Esophagus muscularis mucosa (tissue), 3 donors: ENCODE results near the gene THSD7A.

Source experiments
- POLR2A ChIP-seq: fragments of 450-650 bp; IDR thresholded peaks from one replicate; pipeline ENCODE4 v1.6.1; 2017; ENCODE audit warnings: antibody characterized with exemption, moderate library complexity, mild to moderate bottlenecking, low read depth
- POLR2AphosphoS5 ChIP-seq, 2 donors: sonication (generic); formaldehyde crosslinking; IDR thresholded peaks; one replicate each; pipeline ENCODE4 v1.6.1; 2017; ENCODE audit warnings: antibody characterized with exemption in 2 of 2
- TF ChIP-seq, protein P1 (sequence below), 3 experiments: fragments of 200-600 bp in 2 of 3; fragments of 450-650 bp in 1 of 3; sonication (generic) in 2 of 3; IDR thresholded peaks; one replicate each; pipeline ENCODE4 v1.5.1; 2017 to 2019; ENCODE audit warnings: antibody characterized with exemption in 3 of 3, mild to moderate bottlenecking in 2 of 3, moderate library complexity in 1 of 3

DNA sequence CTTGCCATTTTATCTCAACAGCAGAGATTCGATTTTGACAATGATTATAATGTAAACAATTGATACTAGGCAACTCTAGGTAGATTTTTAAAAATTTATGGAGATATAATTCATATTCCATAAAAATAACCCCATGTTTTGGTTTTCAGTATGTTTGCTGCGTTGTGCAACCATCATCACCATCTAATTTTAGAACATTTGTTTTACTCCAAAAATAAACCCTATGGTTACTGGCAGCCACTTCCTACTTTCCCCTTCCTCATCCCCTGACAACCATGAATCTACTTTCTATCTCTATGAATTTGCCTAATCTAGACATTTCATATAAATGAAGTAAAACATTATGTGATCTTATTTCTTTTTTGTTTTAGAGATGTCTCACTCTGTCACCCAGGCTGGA lies 401.9 kb downstream of the THSD7A start:
- TF ChIP-seq POLR2AphosphoS5 (IDR thresholded peaks at IDR 0.05), result no peak
- TF ChIP-seq, protein P1, sequence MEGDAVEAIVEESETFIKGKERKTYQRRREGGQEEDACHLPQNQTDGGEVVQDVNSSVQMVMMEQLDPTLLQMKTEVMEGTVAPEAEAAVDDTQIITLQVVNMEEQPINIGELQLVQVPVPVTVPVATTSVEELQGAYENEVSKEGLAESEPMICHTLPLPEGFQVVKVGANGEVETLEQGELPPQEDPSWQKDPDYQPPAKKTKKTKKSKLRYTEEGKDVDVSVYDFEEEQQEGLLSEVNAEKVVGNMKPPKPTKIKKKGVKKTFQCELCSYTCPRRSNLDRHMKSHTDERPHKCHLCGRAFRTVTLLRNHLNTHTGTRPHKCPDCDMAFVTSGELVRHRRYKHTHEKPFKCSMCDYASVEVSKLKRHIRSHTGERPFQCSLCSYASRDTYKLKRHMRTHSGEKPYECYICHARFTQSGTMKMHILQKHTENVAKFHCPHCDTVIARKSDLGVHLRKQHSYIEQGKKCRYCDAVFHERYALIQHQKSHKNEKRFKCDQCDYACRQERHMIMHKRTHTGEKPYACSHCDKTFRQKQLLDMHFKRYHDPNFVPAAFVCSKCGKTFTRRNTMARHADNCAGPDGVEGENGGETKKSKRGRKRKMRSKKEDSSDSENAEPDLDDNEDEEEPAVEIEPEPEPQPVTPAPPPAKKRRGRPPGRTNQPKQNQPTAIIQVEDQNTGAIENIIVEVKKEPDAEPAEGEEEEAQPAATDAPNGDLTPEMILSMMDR (IDR thresholded peaks at IDR 0.05), result no peak
- TF ChIP-seq POLR2A, result no peak
